Left forelimb (tissue), 1 donor: Measurements from ENCODE around the gene GIT2.
"Not testable (repeated sequence)": the region's sequence is repeated elsewhere in the genome, so short reads cannot be mapped to it uniquely, and the experiment has no call there.

Experiments
- DNase-seq: peaks from one replicate; pipeline ENCODE4 v3.0.0-alpha.2; 2018; ENCODE audit warnings: low spot score

Gene GIT2

GRCh38 chr12:109920261-109920780 lies 75.8 kb downstream of the GIT2 start:
- no peak for DNase-seq

- no peak for DNase-seq
Measured at GRCh38 chr12:109919456-109919855, 76.7 kb downstream of the GIT2 start.

GRCh38 chr12:109916045-109916444 lies 80.1 kb downstream of the GIT2 start:
- no peak for DNase-seq

DNA sequence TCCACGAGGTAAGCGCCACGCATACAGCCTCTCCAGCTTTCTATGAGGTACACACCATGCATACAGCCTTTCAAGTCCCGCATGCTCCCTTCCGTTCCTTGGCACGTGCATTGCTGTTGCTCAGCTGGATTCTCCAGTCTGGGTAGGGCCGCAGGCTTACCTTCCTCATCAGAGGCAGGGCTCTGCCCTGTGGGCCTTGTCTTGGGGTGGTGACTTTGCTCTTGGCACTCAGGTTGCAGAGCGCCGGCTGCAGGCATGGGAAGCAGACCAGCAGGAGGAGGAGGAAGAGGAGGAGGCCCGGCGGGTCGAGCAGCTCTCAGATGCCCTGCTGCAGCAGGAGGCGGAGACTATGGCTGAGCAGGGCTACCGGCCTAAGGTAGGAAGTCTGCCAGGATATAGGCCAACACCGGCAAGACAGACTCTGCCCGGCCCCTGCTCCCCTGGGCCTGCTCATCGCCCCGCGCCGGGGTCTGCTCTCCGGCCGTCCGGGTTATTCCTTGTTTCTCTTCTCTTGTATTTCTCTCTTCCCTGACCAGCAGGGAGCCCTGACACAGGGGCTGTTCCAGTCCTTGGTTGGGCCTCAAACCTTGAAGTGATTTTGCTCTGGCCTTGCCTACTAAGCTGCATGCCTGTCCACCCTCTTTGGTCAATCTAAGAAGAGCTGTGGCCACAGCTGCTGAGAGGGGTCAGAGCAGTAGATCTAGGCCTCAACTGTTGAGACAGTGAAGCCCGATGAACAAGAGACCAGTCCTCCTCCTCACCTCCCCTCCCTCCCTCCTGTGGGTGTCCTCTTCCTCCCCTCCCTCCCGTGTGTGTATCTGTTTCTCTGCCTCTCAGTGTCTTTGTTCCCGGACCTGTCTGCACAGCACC lies 80.8 kb downstream of the GIT2 start:
- no peak for DNase-seq

- no peak for DNase-seq
Measured at GRCh38 chr12:109914461-109914860, 81.7 kb downstream of the GIT2 start.

GRCh38 chr12:109912855-109913321 lies 83.3 kb downstream of the GIT2 start:
- no peak for DNase-seq

- DNase-seq, result no peak
Measured at GRCh38 chr12:109910969-109911348, 85.2 kb downstream of the GIT2 start.

DNA sequence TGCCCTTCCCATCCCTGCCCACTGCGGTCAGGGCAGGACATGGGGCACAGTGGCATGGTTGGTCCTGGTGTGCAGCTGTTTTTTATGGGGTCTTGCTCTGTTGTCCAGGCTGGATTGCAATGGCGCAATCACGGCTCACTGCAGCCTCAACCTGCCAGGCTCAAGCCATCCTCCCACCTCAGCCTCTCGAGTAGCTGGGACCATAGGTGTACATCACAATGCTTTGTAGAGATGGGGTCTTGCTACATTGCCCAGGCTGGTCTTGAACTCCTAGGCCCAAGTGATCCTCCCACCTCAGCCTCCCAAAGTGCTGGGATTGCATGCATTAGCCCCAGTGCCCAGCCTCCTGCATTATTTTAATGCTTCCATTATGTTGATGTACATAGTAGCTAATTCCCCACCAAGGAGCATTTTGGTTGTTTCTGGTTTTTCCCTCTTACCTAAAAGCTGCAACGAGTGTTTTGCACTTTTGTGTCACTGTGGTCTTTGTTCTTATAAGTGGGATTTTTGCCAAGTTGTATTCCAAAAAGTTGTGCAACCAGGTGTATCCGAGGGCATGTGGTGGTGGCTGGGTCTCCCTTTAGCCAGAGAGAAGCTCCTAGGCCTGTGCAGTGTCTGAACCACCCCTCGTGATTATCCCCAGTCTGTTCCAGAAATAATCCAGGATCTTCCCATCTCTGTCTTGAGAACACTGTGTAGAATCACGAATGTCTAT lies 85.8 kb downstream of the GIT2 start:
- DNase-seq, result no peak

DNA sequence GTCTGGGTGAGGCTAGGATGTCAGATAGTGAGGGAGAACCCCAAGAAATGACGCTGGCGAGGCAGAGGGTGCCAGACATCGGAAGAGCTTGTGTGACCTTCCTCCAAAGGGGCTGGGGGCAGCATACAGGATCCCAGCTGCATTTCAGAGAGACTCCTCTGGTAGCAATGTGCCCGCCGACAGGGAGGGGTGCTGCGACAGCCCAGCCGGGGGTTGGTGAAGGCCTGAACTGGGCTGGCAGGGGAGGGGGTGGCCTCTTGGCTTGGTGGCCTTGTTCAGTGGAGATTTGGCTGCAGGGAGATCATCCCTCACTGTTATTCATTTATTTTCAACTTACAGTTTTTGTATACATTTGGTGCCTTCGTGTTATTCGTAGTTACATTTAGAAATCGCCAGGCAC lies 90.9 kb downstream of the GIT2 start:
- DNase-seq, result no peak

DNA sequence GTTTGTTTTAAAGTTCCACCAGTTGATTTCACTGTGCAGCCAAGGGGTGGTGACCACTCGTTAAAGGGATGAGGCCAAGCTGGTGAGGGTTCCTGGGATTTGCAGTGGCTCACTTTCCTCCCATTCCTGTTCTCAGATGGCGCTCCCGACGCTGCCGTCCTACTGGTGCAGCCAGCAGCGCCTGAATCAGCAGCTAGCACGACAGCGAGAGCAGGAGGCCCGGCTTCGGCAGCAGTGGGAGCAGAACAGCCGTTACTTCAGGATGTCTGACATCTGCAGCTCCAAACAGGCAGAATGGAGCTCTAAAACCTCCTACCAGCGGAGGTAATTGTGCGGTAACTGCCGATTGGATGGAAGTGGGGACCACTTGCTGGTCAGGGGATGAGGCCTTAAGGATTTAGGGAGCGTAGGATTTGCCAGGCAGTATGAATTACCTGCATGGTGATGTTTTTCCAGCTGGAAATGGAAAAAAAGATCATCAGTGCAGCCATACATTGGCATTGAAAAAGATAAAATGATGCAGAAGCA lies 93.2 kb downstream of the GIT2 start:
- no peak for DNase-seq

- no peak for DNase-seq
Measured at GRCh38 chr12:109900752-109901580, 95.2 kb downstream of the GIT2 start.

- DNase-seq, result peak; percentile 90
Measured at GRCh38 chr12:109899783-109900751, 96.1 kb downstream of the GIT2 start, which contains the start of gene TCHP. Gene TCHP, plus strand, starts transcription at chr12:109900274. Its CDS starts 2,753 bp downstream, at chr12:109903027.

DNA sequence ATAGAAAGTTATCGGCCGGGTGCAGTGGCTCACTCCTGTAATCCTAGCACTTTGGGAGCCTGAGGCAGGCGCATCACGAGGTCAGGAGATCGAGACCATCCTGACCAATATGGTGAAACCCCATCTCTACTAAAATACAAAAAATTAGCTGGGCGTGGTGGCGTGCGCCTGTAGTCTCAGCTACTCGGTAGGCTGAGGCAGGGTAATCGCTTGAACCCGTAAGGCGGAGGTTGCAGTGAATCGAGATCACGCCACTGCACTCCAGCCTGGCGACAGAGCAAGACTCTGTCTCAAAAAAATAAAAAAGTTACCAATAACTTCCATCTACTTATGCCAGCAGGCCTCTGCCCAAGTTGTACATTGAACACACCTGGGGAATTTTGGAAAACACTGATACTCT lies 96.8 kb downstream of the GIT2 start:
- DNase-seq, result not testable (repeated sequence)

- DNase-seq, result no peak
Measured at GRCh38 chr12:109897029-109897428, 99.1 kb downstream of the GIT2 start.

DNA sequence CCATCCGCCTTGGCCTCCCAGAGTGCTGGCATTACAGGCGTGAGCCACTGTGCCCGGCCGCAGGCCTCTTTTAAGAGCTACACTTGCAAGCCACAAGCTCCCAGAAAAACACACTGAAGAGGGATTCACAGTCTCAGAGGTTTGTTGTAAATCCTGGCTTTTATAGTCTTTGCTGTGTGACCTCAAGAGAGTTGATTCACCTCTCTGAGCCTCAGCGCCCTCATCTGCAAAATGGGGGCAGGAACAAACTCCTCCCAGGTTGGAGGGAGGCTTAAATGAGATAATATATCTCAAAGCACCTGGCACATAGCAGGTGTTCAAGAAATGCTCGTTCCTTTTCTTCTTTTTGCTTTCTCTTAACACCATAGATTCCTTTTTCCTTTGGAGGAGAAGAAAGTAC lies 100.0 kb downstream of the GIT2 start:
- no peak for DNase-seq

DNA sequence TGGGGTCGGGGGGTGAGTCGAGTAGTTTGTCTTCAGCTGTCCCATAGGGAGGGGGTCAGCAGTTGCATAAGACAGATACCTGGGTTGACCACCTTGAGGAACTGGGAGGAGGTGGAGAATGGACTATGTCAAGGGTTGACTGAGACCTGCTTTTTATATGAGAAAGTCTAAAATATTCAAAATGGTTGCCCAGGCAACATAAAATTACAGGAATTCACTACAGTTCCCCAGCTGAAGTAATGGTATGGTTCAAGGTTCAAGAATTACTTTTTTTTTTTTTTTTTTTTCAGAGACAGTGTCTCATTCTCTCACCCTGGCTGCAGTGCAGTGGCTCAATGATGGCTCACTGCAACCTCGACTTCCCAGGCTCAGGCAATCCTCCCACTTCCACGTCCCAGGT lies 101.2 kb downstream of the GIT2 start:
- no peak for DNase-seq

DNA sequence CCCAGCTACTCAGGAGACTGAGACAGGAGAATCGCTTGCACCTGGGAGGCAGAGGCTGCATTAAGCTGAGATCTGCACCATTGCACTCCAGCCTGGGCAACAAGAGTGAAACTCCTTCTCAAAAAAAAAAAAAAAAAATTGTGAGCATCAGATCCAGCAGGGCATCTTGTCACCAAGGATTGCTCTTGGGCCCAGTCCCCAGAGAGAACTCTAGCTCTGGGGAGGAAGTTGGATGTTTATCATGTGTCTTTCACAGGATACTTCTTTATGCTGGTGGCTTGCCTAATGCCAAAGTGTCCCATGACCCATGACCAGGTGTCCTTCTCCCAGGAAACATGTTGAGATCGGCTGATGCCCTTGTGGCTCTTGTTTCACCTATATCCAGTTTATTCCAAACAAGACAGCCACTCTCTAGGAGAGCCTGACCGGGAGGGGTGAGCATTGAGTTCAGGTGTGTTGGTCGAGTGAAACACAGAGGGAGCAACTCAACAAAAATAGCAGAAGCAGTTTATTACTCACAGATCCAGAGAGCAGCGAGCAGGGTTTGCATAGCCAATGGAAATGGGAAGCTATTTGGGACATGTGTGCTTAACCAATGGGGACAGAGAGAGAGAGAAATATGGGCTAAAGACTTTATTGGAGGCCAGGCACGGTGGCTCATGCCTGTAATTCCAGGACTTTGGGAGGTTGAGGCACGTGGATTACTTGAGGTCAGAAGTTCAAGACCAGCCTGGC lies 102.7 kb downstream of the GIT2 start:
- no peak for DNase-seq

DNA sequence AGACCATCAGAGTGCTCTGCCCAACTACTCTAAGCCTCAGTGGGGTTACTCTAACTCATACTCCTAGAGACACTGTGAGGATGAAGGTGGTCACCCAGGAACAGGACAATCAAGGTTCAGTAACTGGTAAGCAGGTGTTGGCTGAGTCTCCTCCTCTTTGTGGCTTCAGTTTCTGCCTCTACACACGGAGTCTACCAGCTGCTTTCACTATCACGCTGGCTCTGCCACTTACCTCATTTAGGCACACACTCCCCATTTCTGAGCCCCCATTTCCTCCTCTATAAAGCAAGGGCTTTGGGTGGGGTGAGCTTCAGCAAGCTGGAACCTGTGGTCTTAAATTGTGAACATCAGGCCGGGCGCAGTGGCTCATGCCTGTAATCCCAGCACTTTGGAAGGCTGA lies 103.4 kb downstream of the GIT2 start:
- DNase-seq, result no peak

DNA sequence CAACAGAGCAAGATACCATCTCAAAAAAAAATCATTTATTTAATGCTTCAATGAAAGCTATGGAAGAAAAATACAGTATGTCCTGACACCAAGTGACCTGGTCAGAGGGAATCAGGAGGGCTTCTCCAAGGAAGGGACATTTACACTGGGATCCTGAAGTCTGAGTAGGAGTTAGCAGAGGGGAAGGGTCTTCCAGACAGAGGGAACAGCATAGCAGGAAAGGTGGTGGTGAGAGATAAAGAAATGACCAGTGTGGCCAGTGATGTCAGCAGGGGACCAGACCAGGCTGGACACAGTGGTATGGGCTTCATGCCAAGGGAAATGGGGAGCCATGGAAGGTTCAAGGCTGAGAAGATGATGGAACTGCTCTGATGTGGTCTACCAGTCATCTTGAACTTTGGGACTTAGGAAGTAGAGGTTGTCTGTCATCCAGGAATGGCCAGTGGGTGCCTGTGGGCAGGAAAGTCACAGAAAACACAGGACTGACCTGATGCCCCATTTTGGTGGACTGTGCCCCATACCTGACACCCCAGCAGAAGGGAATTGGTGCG lies 103.9 kb downstream of the GIT2 start:
- no peak for DNase-seq

DNA sequence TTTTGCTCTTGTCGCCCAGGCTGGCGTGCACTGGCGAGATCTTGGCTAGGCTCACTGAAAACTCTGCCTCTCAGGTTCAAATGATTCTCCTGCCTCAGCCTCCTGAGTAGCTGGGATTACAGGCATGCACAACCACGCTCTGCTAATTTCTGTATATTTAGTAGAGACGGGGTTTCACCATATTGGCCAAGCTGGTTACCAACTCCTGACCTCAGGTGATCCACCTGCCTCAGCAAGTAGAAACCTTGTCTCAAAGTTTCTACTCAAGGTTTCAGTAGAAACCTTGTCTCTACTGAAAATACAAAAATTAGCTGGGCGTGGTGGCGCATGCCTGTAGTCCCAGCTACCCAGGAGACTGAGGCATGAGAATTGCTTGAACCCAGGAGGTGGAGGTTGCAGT lies 104.4 kb downstream of the GIT2 start:
- DNase-seq, result not testable (repeated sequence)
